Stimulated activated memory B cell treated with anti-CD40 and anti-IgM and Interleukin-4, amounts not matched to agents 10 μg/mL and 1 μg/mL and 100 μg/mL, for 72 hours (primary cell): Measurements from ENCODE around the gene GIPC1.
"Not testable (repeated sequence)": the region's sequence is repeated elsewhere in the genome, so short reads cannot be mapped to it uniquely, and the experiment has no call there.

Source experiments
- ATAC-seq: fragments of 150-1000 bp; cut with Tn5 transposase; 2 replicates; pipeline ENCODE4 v1.10.0; 2021
- H3K27ac Mint-ChIP-seq: one replicate; pipeline ENCODE4 v1.8.0; 2022; ENCODE audit warnings: mild to moderate bottlenecking, mixed read lengths
- H3K27me3 Mint-ChIP-seq: one replicate; pipeline ENCODE4 v1.8.0; 2022; ENCODE audit warnings: mixed read lengths
- H3K36me3 Mint-ChIP-seq: one replicate; pipeline ENCODE4 v1.8.0; 2022; ENCODE audit warnings: mixed read lengths
- H3K4me1 Mint-ChIP-seq: one replicate; pipeline ENCODE4 v1.8.0; 2022; ENCODE audit warnings: mixed read lengths
- H3K4me3 Mint-ChIP-seq: one replicate; pipeline ENCODE4 v1.8.0; 2022; ENCODE audit warnings: mild to moderate bottlenecking, moderate library complexity, mixed read lengths
- H3K9me3 Mint-ChIP-seq: one replicate; pipeline ENCODE4 v1.8.0; 2022; ENCODE audit warnings: mixed read lengths

Gene GIPC1

GRCh38 chr19:14473073-14473977, 22.6 kb downstream of the GIPC1 start:
- Mint-ChIP-seq H3K27me3 (peaks cover 52% of the 10 kb centered on the region), H3K9me3 (no peaks in the 10 kb centered on the region), H3K36me3 (peaks cover 44% of the 10 kb centered on the region), H3K4me1 (peaks cover 39% of the 10 kb centered on the region), H3K27ac (peak overlapping the region; percentile 36), H3K4me3 (peak overlapping the region; percentile 57)
- ATAC-seq, result no peak

- Mint-ChIP-seq H3K36me3 (peaks cover 48% of the 10 kb centered on the region), H3K4me3 (peak overlapping the region; percentile 57), H3K27ac (peak overlapping the region; percentile 36), H3K27me3 (peaks cover 49% of the 10 kb centered on the region), H3K9me3 (no peaks in the 10 kb centered on the region), H3K4me1 (peaks cover 39% of the 10 kb centered on the region)
- peak; percentile 68 for ATAC-seq
Observed at GRCh38 chr19:14472202-14472938, 23.6 kb downstream of the GIPC1 start.

GRCh38 chr19:14471436-14472187, 24.3 kb downstream of the GIPC1 start:
- Mint-ChIP-seq H3K36me3 (peaks cover 53% of the 10 kb centered on the region), H3K27me3 (peaks cover 41% of the 10 kb centered on the region), H3K4me3 (no peak overlapping the region), H3K27ac (no peak overlapping the region), H3K4me1 (peaks cover 39% of the 10 kb centered on the region), H3K9me3 (no peaks in the 10 kb centered on the region)
- ATAC-seq, result no peak

- Mint-ChIP-seq H3K4me1 (peaks cover 27% of the 10 kb centered on the region), H3K4me3 (no peak overlapping the region), H3K27me3 (peaks cover 28% of the 10 kb centered on the region), H3K9me3 (no peaks in the 10 kb centered on the region), H3K27ac (no peak overlapping the region), H3K36me3 (peaks cover 59% of the 10 kb centered on the region)
- no peak for ATAC-seq
Observed at GRCh38 chr19:14470031-14470876, 25.7 kb downstream of the GIPC1 start.

GRCh38 chr19:14467816-14468215, 28.1 kb downstream of the GIPC1 start:
- no peak overlapping the region for H3K27ac Mint-ChIP-seq
- peaks cover 78% of the 10 kb centered on the region for H3K36me3 Mint-ChIP-seq
- H3K27me3 Mint-ChIP-seq, result peaks cover 7% of the 10 kb centered on the region
- H3K4me3 Mint-ChIP-seq, result no peak overlapping the region
- H3K9me3 Mint-ChIP-seq, result no peaks in the 10 kb centered on the region
- no peak for ATAC-seq
- peaks cover 14% of the 10 kb centered on the region for H3K4me1 Mint-ChIP-seq

GRCh38 chr19:14467391-14467790, 28.5 kb downstream of the GIPC1 start:
- no peak overlapping the region for H3K4me3 Mint-ChIP-seq
- H3K4me1 Mint-ChIP-seq, result peaks cover 10% of the 10 kb centered on the region
- H3K36me3 Mint-ChIP-seq, result peaks cover 78% of the 10 kb centered on the region
- no peak overlapping the region for H3K27ac Mint-ChIP-seq
- H3K27me3 Mint-ChIP-seq, result peaks cover 2% of the 10 kb centered on the region
- no peak for ATAC-seq
- H3K9me3 Mint-ChIP-seq, result no peaks in the 10 kb centered on the region

GRCh38 chr19:14463747-14464146, 32.2 kb downstream of the GIPC1 start:
- no peaks in the 10 kb centered on the region for H3K9me3 Mint-ChIP-seq
- no peak for ATAC-seq
- H3K4me1 Mint-ChIP-seq, result no peaks in the 10 kb centered on the region
- H3K4me3 Mint-ChIP-seq, result no peak overlapping the region
- no peaks in the 10 kb centered on the region for H3K27me3 Mint-ChIP-seq
- no peak overlapping the region for H3K27ac Mint-ChIP-seq
- H3K36me3 Mint-ChIP-seq, result peaks cover 76% of the 10 kb centered on the region

GRCh38 chr19:14462401-14462800, 33.5 kb downstream of the GIPC1 start:
- not testable (repeated sequence) for H3K27ac Mint-ChIP-seq, H3K4me3 Mint-ChIP-seq, H3K27me3 Mint-ChIP-seq, H3K9me3 Mint-ChIP-seq, H3K4me1 Mint-ChIP-seq, ATAC-seq
- peaks cover 74% of the 10 kb centered on the region for H3K36me3 Mint-ChIP-seq

GRCh38 chr19:14460935-14461334, 35.0 kb downstream of the GIPC1 start:
- no peak overlapping the region for H3K4me3 Mint-ChIP-seq
- peaks cover 67% of the 10 kb centered on the region for H3K36me3 Mint-ChIP-seq
- no peak overlapping the region for H3K27ac Mint-ChIP-seq
- no peak for ATAC-seq
- H3K4me1 Mint-ChIP-seq, result no peaks in the 10 kb centered on the region
- no peaks in the 10 kb centered on the region for H3K9me3 Mint-ChIP-seq
- no peaks in the 10 kb centered on the region for H3K27me3 Mint-ChIP-seq

GRCh38 chr19:14459703-14460102, 36.2 kb downstream of the GIPC1 start:
- H3K27ac Mint-ChIP-seq, result no peak overlapping the region
- H3K4me3 Mint-ChIP-seq, result no peak overlapping the region
- H3K4me1 Mint-ChIP-seq, result no peaks in the 10 kb centered on the region
- H3K9me3 Mint-ChIP-seq, result no peaks in the 10 kb centered on the region
- no peak for ATAC-seq
- peaks cover 73% of the 10 kb centered on the region for H3K36me3 Mint-ChIP-seq
- no peaks in the 10 kb centered on the region for H3K27me3 Mint-ChIP-seq

GRCh38 chr19:14452303-14452702, 43.6 kb downstream of the GIPC1 start:
- ATAC-seq, H3K9me3 Mint-ChIP-seq, H3K27me3 Mint-ChIP-seq, H3K4me3 Mint-ChIP-seq, H3K27ac Mint-ChIP-seq: not testable (repeated sequence)
- H3K4me1 Mint-ChIP-seq, result peaks cover 20% of the 10 kb centered on the region
- peaks cover 68% of the 10 kb centered on the region for H3K36me3 Mint-ChIP-seq

- Mint-ChIP-seq H3K27me3 (no peaks in the 10 kb centered on the region), H3K36me3 (peaks cover 74% of the 10 kb centered on the region), H3K27ac (peak overlapping the region; percentile 23), H3K4me3 (no peak overlapping the region), H3K9me3 (peaks cover 3% of the 10 kb centered on the region), H3K4me1 (peaks cover 20% of the 10 kb centered on the region)
- ATAC-seq, result no peak
Observed at GRCh38 chr19:14450876-14451275, 45.1 kb downstream of the GIPC1 start.

GRCh38 chr19:14450168-14450874, 45.6 kb downstream of the GIPC1 start:
- Mint-ChIP-seq H3K4me3 (no peak overlapping the region), H3K9me3 (peaks cover 3% of the 10 kb centered on the region), H3K27ac (no peak overlapping the region), H3K27me3 (no peaks in the 10 kb centered on the region), H3K36me3 (peaks cover 70% of the 10 kb centered on the region), H3K4me1 (peaks cover 20% of the 10 kb centered on the region)
- ATAC-seq, result peak; percentile 82

- Mint-ChIP-seq H3K4me3 (no peak overlapping the region), H3K27ac (no peak overlapping the region), H3K9me3 (peaks cover 3% of the 10 kb centered on the region), H3K4me1 (peaks cover 26% of the 10 kb centered on the region), H3K36me3 (peaks cover 66% of the 10 kb centered on the region), H3K27me3 (no peaks in the 10 kb centered on the region)
- no peak for ATAC-seq
Observed at GRCh38 chr19:14449321-14449720, 46.6 kb downstream of the GIPC1 start.
